CD4-positive, alpha-beta T cell (primary cell): ENCODE results near the gene PCYOX1L. TPM values are rescaled to one million over a fixed set of nuclear protein-coding genes. Genes with fewer than 3 reads are reported as not detected.

Source experiments
- ATAC-seq: fragments of 200-7000 bp; cut with Tn5 transposase; one replicate; pipeline ENCODE4 v1.10.0; 2022; ENCODE audit warnings: mild to moderate bottlenecking; ENCODE audit not compliant: poor library complexity
- CTCF ChIA-PET: fragments of 350-600 bp; sonication (Branson Sonifier 250); formaldehyde crosslinking; loops from one replicate; lab custom pipeline; 2021; ENCODE audit warnings: antibody characterized with exemption, inconsistent platforms; lab: Charles Lee
- POLR2A ChIA-PET: fragments of 350-600 bp; sonication (Branson Sonifier 250); formaldehyde crosslinking; loops from one replicate; lab custom pipeline; 2021; ENCODE audit warnings: antibody characterized with exemption, inconsistent platforms; lab: Charles Lee
- DNase-seq, 14 experiments: peaks; one replicate each; pipeline ENCODE4 v3.0.0-alpha.2; 2013 to 2020; ENCODE audit warnings: mixed read lengths in 2 of 14
- H3K27ac ChIP-seq, 2 donors: one replicate each; pipeline versions ENCODE4 v1.5.1 to v1.7.0; 2013; ENCODE audit warnings: low read length in 2 of 2, low read depth in 1 of 2, mild to moderate bottlenecking in 1 of 2
- H3K27me3 ChIP-seq, 2 experiments: 1 replicate in 1 of 2; 2 replicates in 1 of 2; pipeline versions ENCODE4 v1.6.1 to v1.7.0; 2013; ENCODE audit warnings: low read length in 2 of 2, control low read depth in 1 of 2, mild to moderate bottlenecking in 1 of 2, moderate library complexity in 1 of 2; ENCODE audit not compliant: insufficient read depth in 2 of 2, control insufficient read depth in 1 of 2
- H3K36me3 ChIP-seq: one replicate; pipeline ENCODE4 v1.6.1; 2013; ENCODE audit warnings: low read length, control low read depth; ENCODE audit not compliant: insufficient read depth
- H3K4me1 ChIP-seq: one replicate; pipeline ENCODE4 v1.6.1; 2013; ENCODE audit warnings: low read length, control low read depth; ENCODE audit not compliant: insufficient read depth
- H3K4me3 ChIP-seq: one replicate; pipeline ENCODE4 v1.5.1; 2013; ENCODE audit warnings: mild to moderate bottlenecking, low read length, moderate library complexity
- H3K9me3 ChIP-seq, 2 experiments: 1 replicate in 1 of 2; 2 replicates in 1 of 2; pipeline versions ENCODE4 v1.6.1 to v1.7.0; 2013; ENCODE audit warnings: low read length in 2 of 2, mild to moderate bottlenecking in 2 of 2, control low read depth in 1 of 2, moderate library complexity in 1 of 2; ENCODE audit not compliant: control insufficient read depth in 1 of 2, insufficient read depth in 1 of 2
- H3K27ac Mint-ChIP-seq: one replicate; pipeline ENCODE4 v1.8.0; 2020; ENCODE audit warnings: mixed read lengths
- H3K27me3 Mint-ChIP-seq: one replicate; pipeline ENCODE4 v1.8.0; 2021; ENCODE audit warnings: mixed read lengths
- H3K36me3 Mint-ChIP-seq: one replicate; pipeline ENCODE4 v1.8.0; 2021; ENCODE audit warnings: low read depth, mixed read lengths
- H3K4me1 Mint-ChIP-seq: one replicate; pipeline ENCODE4 v1.8.0; 2021; ENCODE audit warnings: low read depth, mixed read lengths
- H3K4me3 Mint-ChIP-seq: one replicate; pipeline ENCODE4 v1.8.0; 2020; ENCODE audit warnings: mild to moderate bottlenecking, mixed read lengths
- H3K9me3 Mint-ChIP-seq: one replicate; pipeline ENCODE4 v1.8.0; 2020; ENCODE audit warnings: mixed read lengths
- intact Hi-C, 2 experiments: fragments of 100-400 bp; cut with DNase I in 1 of 2; cut with micrococcal nuclease in 1 of 2; formaldehyde crosslinking; loops; one replicate each; pipeline versions ENCODE4 v1.15.1 to v1.9.0; 2023 to 2025; cut with DNase I, micrococcal nuclease
- total RNA-seq, 174 experiments: library from RNA in 2 of 174; stranded (reverse) in 2 of 174; gene quantifications; one replicate each; pipeline ENCODE4 v1.2.3 and lab custom pipeline; 2021 to 2026
- TF ChIP-seq, protein P1 (sequence below): fragments of 200-600 bp; IDR thresholded peaks from one replicate; pipeline ENCODE4 v1.8.0; 2022; ENCODE audit warnings: antibody characterized with exemption, mild to moderate bottlenecking

PCYOX1L gene
- total RNA-seq, 2 experiments from 2014 or later, result 22.9 to 24.8 TPM

DNA sequence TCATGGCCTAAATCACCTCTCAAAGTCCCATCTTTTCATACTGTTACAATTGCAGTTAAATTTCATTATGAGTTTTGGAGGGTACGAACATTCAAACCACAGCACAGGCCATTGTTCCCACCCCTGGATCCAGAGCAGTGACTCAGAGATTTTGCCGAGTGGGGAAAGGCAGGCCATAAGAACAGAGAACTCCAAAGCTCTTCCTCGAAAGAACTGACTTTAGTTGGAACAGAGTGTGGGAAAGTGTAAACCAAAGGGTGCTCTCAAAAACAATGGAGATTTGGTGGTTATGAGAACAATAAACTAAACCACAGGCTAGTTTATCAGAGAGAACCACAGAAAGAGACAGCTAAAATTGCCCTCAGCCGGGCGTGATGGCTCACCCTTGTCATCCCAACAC lies 32.0 kb upstream of the PCYOX1L start:
- Mint-ChIP-seq H3K9me3 (peaks cover 2% of the 10 kb centered on the region), H3K4me3 (no peak overlapping the region), H3K27me3 (no peaks in the 10 kb centered on the region), H3K27ac (no peak overlapping the region), H3K36me3 (no peaks in the 10 kb centered on the region), H3K4me1 (no peaks in the 10 kb centered on the region)
- POLR2A ChIA-PET, result interaction anchor here (0.5 to 3.2 kb wide), 3 partner anchors 12 to 585 kb away, joined by 3 to 7 read pairs (median 3); partner anchors contain the start of gene GRPEL2
- Histone ChIP-seq H3K36me3 (no peaks in the 10 kb centered on the region), H3K4me3 (no peak overlapping the region), H3K27ac (no peak overlapping the region), H3K27me3 (no peaks in the 10 kb centered on the region), H3K4me1 (no peaks in the 10 kb centered on the region), H3K9me3 (peaks cover 0 to 6% of the 10 kb centered on the region in 2 experiments)
- DNase-seq (no peak), ATAC-seq (no peak)
- CTCF ChIA-PET, result no interaction called here
- intact Hi-C loops, result no loop called here
- TF ChIP-seq, protein P1, sequence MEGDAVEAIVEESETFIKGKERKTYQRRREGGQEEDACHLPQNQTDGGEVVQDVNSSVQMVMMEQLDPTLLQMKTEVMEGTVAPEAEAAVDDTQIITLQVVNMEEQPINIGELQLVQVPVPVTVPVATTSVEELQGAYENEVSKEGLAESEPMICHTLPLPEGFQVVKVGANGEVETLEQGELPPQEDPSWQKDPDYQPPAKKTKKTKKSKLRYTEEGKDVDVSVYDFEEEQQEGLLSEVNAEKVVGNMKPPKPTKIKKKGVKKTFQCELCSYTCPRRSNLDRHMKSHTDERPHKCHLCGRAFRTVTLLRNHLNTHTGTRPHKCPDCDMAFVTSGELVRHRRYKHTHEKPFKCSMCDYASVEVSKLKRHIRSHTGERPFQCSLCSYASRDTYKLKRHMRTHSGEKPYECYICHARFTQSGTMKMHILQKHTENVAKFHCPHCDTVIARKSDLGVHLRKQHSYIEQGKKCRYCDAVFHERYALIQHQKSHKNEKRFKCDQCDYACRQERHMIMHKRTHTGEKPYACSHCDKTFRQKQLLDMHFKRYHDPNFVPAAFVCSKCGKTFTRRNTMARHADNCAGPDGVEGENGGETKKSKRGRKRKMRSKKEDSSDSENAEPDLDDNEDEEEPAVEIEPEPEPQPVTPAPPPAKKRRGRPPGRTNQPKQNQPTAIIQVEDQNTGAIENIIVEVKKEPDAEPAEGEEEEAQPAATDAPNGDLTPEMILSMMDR, result no peak

DNA sequence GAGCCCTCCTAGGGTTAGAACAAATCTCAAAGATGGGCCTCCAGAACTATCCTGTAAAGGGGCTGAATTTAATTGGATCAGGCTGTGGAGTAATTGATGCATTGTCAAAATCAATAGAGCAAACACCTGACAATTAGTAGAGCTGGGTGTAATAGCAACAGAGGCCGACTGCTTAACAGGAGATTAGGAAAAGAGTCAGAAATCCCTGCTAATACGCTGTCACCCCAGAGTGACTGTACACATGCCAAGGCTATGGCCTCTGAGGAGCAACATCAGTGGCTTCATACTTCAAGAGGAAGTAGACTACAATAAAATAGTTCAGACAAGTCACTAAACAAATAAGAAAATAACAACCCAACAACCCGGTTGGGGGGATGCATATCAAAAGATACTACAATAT lies 31.2 kb upstream of the PCYOX1L start:
- H3K9me3 Mint-ChIP-seq, result peaks cover 2% of the 10 kb centered on the region
- H3K4me3 Mint-ChIP-seq, result no peak overlapping the region
- H3K27me3 Mint-ChIP-seq, result no peaks in the 10 kb centered on the region
- DNase-seq (no peak), ATAC-seq (no peak)
- Histone ChIP-seq H3K4me3 (no peak overlapping the region), H3K4me1 (no peaks in the 10 kb centered on the region), H3K9me3 (peaks cover 0 to 6% of the 10 kb centered on the region in 2 experiments), H3K27ac (no peak overlapping the region), H3K36me3 (no peaks in the 10 kb centered on the region), H3K27me3 (no peaks in the 10 kb centered on the region)
- POLR2A ChIA-PET, result interaction anchor here (0.6 to 3.2 kb wide), 4 partner anchors 18 to 48 kb away, joined by 3 to 7 read pairs (median 4); partner anchors contain the start of genes GRPEL2 and PCYOX1L
- TF ChIP-seq, protein P1, result no peak
- H3K27ac Mint-ChIP-seq, result no peak overlapping the region
- no peaks in the 10 kb centered on the region for H3K4me1 Mint-ChIP-seq
- intact Hi-C loops, result no loop called here
- CTCF ChIA-PET, result no interaction called here
- H3K36me3 Mint-ChIP-seq, result no peaks in the 10 kb centered on the region

DNA sequence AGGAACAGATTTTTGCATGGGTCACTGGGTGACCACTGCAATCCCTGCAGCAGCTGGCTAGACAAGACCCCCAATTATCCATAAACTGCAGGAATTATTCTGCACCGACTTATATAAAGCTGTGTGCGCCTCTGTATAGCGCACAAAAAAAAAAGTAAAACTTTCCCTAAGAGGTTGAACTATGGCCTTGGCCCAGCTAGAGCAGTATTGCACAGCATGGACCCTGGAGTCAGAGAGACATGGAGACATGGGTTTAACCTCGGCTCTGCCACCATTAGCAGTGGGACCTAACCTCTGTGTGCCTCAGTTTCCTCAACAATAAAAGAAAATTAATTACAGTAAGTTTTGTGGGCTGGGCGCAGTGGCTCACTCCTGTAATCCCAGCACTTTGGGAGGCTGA lies 29.7 kb upstream of the PCYOX1L start:
- H3K4me1 ChIP-seq, result no peaks in the 10 kb centered on the region
- ChIA-PET CTCF (no interaction called here), POLR2A (interaction anchor here (1.4 kb wide), 1 partner anchor 18 kb away, joined by 4 read pairs; no protein-coding TSS in a partner anchor)
- no peaks in the 10 kb centered on the region for H3K27me3 ChIP-seq
- Mint-ChIP-seq H3K36me3 (no peaks in the 10 kb centered on the region), H3K27me3 (no peaks in the 10 kb centered on the region), H3K9me3 (peaks cover 2% of the 10 kb centered on the region), H3K27ac (no peak overlapping the region), H3K4me3 (no peak overlapping the region), H3K4me1 (no peaks in the 10 kb centered on the region)
- DNase-seq (no peak), ATAC-seq (no peak)
- no peak overlapping the region for H3K27ac ChIP-seq
- H3K4me3 ChIP-seq, result no peak overlapping the region
- TF ChIP-seq, protein P1, result no peak
- peaks cover 0 to 6% of the 10 kb centered on the region in 2 experiments for H3K9me3 ChIP-seq
- no peaks in the 10 kb centered on the region for H3K36me3 ChIP-seq
- intact Hi-C loops, result no loop called here
